Lower lobe of right lung (tissue), 2 donors: ENCODE data around the gene NR6A1. TPM values are rescaled to one million over a fixed set of nuclear protein-coding genes. Genes with fewer than 3 reads are reported as not detected.

ENCODE experiments used
- ATAC-seq, 2 donors: fragments of 200-7000 bp; cut with Tn5 transposase; one replicate each; pipeline ENCODE4 v1.9.1; 2020 to 2022; ENCODE audit warnings: mild to moderate bottlenecking in 2 of 2, moderate library complexity in 2 of 2
- DNase-seq: peaks from one replicate; pipeline ENCODE4 v3.0.0-alpha.2; 2020
- H3K27ac ChIP-seq: fragments of 200-600 bp; one replicate; pipeline ENCODE4 v1.8.0; 2022
- H3K27me3 ChIP-seq: fragments of 200-600 bp; one replicate; pipeline ENCODE4 v1.8.0; 2022; ENCODE audit warnings: low read depth
- H3K36me3 ChIP-seq: fragments of 200-600 bp; one replicate; pipeline ENCODE4 v1.8.0; 2022; ENCODE audit warnings: mild to moderate bottlenecking
- H3K4me1 ChIP-seq: fragments of 200-600 bp; one replicate; pipeline ENCODE4 v1.8.0; 2022
- H3K4me3 ChIP-seq: fragments of 200-600 bp; one replicate; pipeline ENCODE4 v1.8.0; 2022; ENCODE audit warnings: mild to moderate bottlenecking
- H3K9me3 ChIP-seq: fragments of 200-600 bp; one replicate; pipeline ENCODE4 v1.8.0; 2022
- intact Hi-C: fragments of 100-400 bp; cut with DNase I; formaldehyde crosslinking; loops from one replicate; pipeline ENCODE4 v1.11.0; 2022
- microRNA-seq: library from miRNA; unstranded; fragments of <30 nt; microRNA quantifications from one replicate; pipeline ENCODE4 v1.2.0, GENCODE V29; 2020; ENCODE audit warnings: borderline number of aligned reads
- total RNA-seq: library from RNA; stranded (reverse); fragmentation: NEBNext Ultra II Directional; extraction: Animal tissue kit (Norgen Biotek cat#: 25700); gene quantifications from one replicate; pipeline ENCODE4 v1.2.1, GENCODE V29; 2021
- TF ChIP-seq, protein P1 (sequence below): fragments of 200-600 bp; IDR thresholded peaks from one replicate; pipeline ENCODE4 v1.8.0; 2022; ENCODE audit warnings: antibody characterized with exemption, mild to moderate bottlenecking
- donor health status: DM: no; HTN: yes; CAD: no; lungs with severe emphysema.

Gene NR6A1
- total RNA-seq, 1 donor from 2014 or later: 4.5 TPM

DNA sequence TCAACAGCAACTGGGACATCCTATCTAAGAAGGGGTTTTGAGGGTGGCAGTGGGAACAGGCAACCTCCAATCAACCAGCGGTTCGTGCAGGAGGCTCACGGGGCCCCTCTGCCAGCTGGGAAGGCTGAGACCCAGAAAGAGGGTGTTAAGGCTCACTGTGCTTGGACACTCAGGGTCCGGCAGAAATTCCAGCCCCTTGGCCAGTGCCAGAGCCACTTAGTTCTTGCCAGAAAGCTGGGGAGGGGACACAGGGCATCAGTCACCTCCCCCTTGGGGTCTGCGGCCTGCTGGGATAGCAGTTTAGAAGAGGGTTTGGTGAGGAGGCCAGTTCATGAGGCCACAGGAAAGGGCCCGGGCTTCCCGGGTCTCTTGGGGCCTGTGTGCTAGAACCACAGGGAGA, 300.4 kb downstream of the NR6A1 start:
- intact Hi-C loops: no loop called here
- TF ChIP-seq, protein P1, sequence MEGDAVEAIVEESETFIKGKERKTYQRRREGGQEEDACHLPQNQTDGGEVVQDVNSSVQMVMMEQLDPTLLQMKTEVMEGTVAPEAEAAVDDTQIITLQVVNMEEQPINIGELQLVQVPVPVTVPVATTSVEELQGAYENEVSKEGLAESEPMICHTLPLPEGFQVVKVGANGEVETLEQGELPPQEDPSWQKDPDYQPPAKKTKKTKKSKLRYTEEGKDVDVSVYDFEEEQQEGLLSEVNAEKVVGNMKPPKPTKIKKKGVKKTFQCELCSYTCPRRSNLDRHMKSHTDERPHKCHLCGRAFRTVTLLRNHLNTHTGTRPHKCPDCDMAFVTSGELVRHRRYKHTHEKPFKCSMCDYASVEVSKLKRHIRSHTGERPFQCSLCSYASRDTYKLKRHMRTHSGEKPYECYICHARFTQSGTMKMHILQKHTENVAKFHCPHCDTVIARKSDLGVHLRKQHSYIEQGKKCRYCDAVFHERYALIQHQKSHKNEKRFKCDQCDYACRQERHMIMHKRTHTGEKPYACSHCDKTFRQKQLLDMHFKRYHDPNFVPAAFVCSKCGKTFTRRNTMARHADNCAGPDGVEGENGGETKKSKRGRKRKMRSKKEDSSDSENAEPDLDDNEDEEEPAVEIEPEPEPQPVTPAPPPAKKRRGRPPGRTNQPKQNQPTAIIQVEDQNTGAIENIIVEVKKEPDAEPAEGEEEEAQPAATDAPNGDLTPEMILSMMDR: no peak
- no peak for DNase-seq

DNA sequence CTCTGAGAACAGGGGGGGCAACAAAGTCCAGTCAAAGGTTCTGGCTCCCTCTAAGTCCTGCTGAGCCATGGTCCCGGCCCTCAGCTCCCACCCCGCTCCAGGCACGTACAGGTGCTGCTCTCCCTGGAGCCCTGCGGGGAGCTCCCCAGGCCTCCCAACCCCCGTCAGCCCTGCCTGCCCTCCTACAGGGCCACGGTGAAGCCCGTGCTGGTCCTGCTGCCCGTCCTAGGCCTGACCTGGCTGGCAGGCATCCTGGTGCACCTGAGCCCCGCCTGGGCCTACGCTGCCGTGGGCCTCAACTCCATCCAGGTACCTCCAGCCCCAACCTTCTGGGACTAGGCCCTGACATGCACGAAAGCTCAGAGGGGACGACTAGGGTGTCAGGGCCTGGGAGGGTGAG, 300.8 kb downstream of the NR6A1 start:
- Histone ChIP-seq H3K27me3 (peaks cover 12% of the 10 kb centered on the region), H3K4me3 (no peak overlapping the region), H3K9me3 (no peaks in the 10 kb centered on the region), H3K36me3 (no peaks in the 10 kb centered on the region), H3K4me1 (no peaks in the 10 kb centered on the region), H3K27ac (no peak overlapping the region)
- intact Hi-C loops: no loop called here
- DNase-seq (no peak), ATAC-seq (no peak)
- TF ChIP-seq, protein P1: no peak

More for the DNA sequence above, 300.4 kb downstream of the NR6A1 start:
- Histone ChIP-seq H3K9me3 (no peaks in the 10 kb centered on the region), H3K27ac (no peak overlapping the region), H3K4me3 (no peak overlapping the region), H3K36me3 (no peaks in the 10 kb centered on the region), H3K27me3 (peaks cover 16% of the 10 kb centered on the region), H3K4me1 (no peaks in the 10 kb centered on the region)
- ATAC-seq: no peak

DNA sequence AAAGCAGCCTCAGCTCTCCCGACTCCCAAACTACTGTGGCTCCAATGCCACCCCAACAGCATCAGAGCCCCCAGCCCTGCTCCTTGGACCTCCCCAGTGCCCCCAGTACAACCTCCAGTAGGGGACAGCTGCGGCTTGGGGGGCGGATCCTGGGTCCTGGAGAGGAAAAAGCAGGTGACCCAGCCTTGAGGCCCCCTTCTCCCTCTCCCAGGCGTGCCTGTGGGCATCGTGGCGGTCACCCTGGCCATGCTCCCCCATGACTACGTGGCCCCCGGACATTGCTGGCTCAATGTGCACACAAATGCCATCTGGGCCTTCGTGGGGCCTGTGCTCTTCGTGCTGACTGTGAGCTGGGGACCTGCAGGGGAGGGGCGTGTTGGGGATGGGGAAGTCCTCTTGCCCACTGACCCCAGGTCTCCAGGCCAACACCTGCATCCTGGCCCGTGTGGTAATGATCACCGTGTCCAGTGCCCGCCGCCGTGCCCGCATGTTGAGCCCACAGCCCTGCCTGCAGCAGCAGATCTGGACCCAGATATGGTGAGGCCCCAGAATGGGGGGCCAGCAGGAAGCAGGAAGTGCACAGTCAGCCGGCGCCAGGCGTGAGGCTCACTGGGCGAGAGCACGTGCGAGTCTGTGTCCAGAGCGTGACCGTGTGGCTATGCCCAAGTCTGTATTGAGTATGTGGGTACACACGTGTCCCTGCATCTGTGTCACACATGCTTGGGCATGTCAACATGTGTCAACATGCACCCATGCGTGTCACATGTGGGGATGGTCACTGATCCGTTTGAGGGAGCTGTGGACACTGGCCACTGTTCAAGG, 301.9 kb downstream of the NR6A1 start:
- TF ChIP-seq, protein P1: no peak
- H3K36me3 ChIP-seq: no peaks in the 10 kb centered on the region
- intact Hi-C loops: no loop called here
- H3K9me3 ChIP-seq: no peaks in the 10 kb centered on the region
- peaks cover 6% of the 10 kb centered on the region for H3K27me3 ChIP-seq
- no peaks in the 10 kb centered on the region for H3K4me1 ChIP-seq
- DNase-seq (no peak), ATAC-seq (no peak)
- no peak overlapping the region for H3K4me3 ChIP-seq
- no peak overlapping the region for H3K27ac ChIP-seq

DNA sequence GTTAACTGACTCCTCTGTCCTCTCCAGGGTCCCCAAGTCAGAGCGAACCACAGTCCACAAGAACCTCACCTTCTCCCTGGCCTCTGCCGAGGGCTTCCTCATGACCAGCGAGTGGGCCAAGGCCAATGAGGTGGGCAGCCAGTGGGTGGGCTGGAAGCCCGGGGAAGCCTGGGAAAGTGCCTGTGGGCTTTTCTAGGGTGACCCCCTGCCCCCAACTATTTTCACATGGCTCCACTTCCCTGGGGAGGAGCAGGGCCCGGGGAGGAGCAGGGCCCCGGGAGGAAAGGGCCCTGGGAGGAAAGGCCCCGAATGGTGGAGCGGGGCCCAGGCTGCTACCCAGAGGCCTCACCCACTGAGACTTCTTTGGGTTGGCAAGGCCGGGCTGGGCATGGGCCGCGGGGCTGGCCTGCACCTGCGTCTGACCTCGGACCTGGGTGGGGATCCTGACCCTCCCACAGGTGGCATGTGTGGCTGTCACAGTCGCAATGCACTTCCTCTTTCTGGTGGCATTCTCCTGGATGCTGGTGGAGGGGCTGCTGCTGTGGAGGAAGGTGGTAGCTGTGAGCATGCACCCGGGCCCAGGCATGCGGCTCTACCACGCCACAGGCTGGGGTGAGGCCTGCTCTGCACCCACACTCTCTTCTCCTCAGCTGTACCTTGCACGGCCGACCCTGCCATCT, 302.9 kb downstream of the NR6A1 start:
- Histone ChIP-seq H3K4me3 (no peak overlapping the region), H3K36me3 (no peaks in the 10 kb centered on the region), H3K27ac (no peak overlapping the region), H3K4me1 (no peaks in the 10 kb centered on the region), H3K27me3 (peaks cover 6% of the 10 kb centered on the region), H3K9me3 (peaks cover 2% of the 10 kb centered on the region)
- TF ChIP-seq, protein P1: no peak
- no peak for ATAC-seq
- peak; percentile 28 for DNase-seq
- intact Hi-C loops: no loop called here

DNA sequence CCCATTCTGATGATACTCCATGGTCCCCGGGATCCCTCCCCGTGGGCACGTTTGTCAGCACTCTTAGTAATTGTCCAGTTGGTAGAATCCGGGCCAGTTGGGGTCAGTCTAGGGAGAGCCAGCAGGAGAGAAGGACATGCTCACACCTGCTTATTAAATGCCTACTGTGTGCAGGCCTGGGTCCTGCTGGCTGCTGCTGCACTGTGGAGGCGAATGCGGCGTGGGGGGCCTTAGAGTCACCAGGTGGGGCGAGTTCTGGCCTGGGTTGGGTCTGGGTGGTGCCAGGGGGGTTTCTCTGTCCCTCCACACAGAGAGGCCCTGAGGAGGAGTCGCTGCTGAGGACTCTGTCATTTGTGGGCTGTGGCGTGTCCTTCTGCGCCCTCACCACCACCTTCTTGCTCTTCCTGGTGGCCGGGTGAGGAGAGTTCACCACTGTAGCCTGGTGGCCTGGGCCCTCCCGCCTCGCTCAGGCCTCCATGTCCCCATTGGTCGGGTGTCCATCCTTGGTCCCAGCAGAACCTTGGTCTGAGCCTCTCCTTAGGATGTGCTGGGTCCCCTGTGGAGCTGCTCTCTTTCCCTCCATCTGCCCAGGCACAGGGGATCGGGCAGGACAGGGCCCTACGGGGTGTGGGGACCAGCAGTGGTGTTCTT, 303.6 kb downstream of the NR6A1 start:
- no peak for ATAC-seq
- TF ChIP-seq, protein P1: no peak
- H3K4me3 ChIP-seq: no peak overlapping the region
- peaks cover 2% of the 10 kb centered on the region for H3K9me3 ChIP-seq
- H3K27me3 ChIP-seq: peaks cover 6% of the 10 kb centered on the region
- H3K27ac ChIP-seq: no peak overlapping the region
- H3K36me3 ChIP-seq: no peaks in the 10 kb centered on the region
- H3K4me1 ChIP-seq: no peaks in the 10 kb centered on the region
- peak; percentile 23 for DNase-seq
- intact Hi-C loops: no loop called here

Small RNA genes within 50 kb of the gene (microRNA-seq; reads per million reads assigned to microRNA genes)
- gene MIR181A2 (157 reads per million, percentile 59 among the genes with 10 or more reads in this experiment), gene MIR181B2 (267 reads per million, percentile 67 among the genes with 10 or more reads in this experiment)

Other genes with a start within 250 kb of the NR6A1 start
- gene OLFML2A, start 5.8 kb upstream of the NR6A1 start, total RNA-seq: 22.3 TPM
- gene WDR38, start 82.1 kb upstream of the NR6A1 start, total RNA-seq: 6.6 TPM
- gene RPL35, start 90.6 kb upstream of the NR6A1 start, total RNA-seq: 812 TPM
- gene ARPC5L, start 90.8 kb upstream of the NR6A1 start, total RNA-seq: 33.2 TPM
- gene GOLGA1, start 169.8 kb upstream of the NR6A1 start, total RNA-seq: 24.6 TPM